Tibial artery (tissue), 4 donors: ENCODE results near the gene STON2.
A peak's percentile ranks its signal among the peaks of the same experiment; 100 is the strongest.

ENCODE experiments used
- DNase-seq, 2 donors: peaks; one replicate each; pipeline ENCODE4 v3.0.0-alpha.2; 2019
- H3K27ac ChIP-seq, 2 donors: fragments of 200-600 bp; sonication (generic) in 1 of 2; 1 replicate in 1 of 2; 2 replicates in 1 of 2; pipeline ENCODE4 v1.5.1; 2018 to 2019; ENCODE audit warnings: mild to moderate bottlenecking in 1 of 2
- H3K27me3 ChIP-seq, 2 donors: fragments of 200-600 bp; sonication (generic) in 1 of 2; one replicate each; pipeline versions ENCODE4 v1.5.1 to v1.6.0; 2016 to 2019
- H3K36me3 ChIP-seq, 3 donors: fragments of 200-600 bp; sonication (generic) in 2 of 3; one replicate each; pipeline ENCODE4 v1.5.1; 2016 to 2019; ENCODE audit warnings: mild to moderate bottlenecking in 2 of 3
- H3K4me1 ChIP-seq, 4 donors: fragments of 200-600 bp; sonication (generic) in 2 of 4; 1 replicate in 3 of 4; 2 replicates in 1 of 4; pipeline ENCODE4 v1.5.1; 2016 to 2019
- H3K4me3 ChIP-seq, 2 donors: fragments of 200-600 bp; sonication (generic) in 1 of 2; 1 replicate in 1 of 2; 2 replicates in 1 of 2; pipeline ENCODE4 v1.5.1; 2018 to 2019; ENCODE audit warnings: mild to moderate bottlenecking in 2 of 2
- H3K9me3 ChIP-seq, 3 donors: fragments of 200-600 bp; sonication (generic) in 1 of 3; one replicate each; pipeline ENCODE4 v1.5.1; 2016 to 2019
- CTCF ChIP-seq, 2 experiments: fragments of 200-600 bp in 1 of 2; fragments of 450-650 bp in 1 of 2; IDR thresholded peaks; one replicate each; pipeline ENCODE4 v1.5.1; 2017 to 2019; ENCODE audit warnings: antibody characterized with exemption in 2 of 2, mild to moderate bottlenecking in 1 of 2, moderate library complexity in 1 of 2
- intact Hi-C: fragments of 100-400 bp; cut with DNase I; formaldehyde crosslinking; loops from one replicate; pipeline ENCODE4 v1.15.0; 2023; ENCODE audit warnings: low total_unique reads

The STON2 gene

GRCh38 chr14:81400202-81400678 lies at the start of gene STON2:
STON2 (minus strand) TSS chr14:81400324; CDS start chr14:81398382, 1,942 bp downstream.
- Histone ChIP-seq H3K36me3 (peaks cover 0 to under 1% (median 0%) of the 10 kb centered on the region in 3 donors), H3K4me1 (peaks cover 0 to 4% (median 0%) of the 10 kb centered on the region in 4 donors), H3K4me3 (no peak within 1 kb of the TSS), H3K27me3 (no peaks in the 10 kb centered on the region), H3K27ac (no peak within 1 kb of the TSS), H3K9me3 (peaks cover 0 to 3% (median 0%) of the 10 kb centered on the region in 3 donors)
- intact Hi-C loops = no loop called here
- peak in 1 of 2 donors; percentile 38 for DNase-seq
- no peak for TF ChIP-seq CTCF (IDR thresholded peaks at IDR 0.05)

GRCh38 chr14:81449576-81449975 lies 49.5 kb upstream of the STON2 start:
- Histone ChIP-seq H3K4me1 (peaks cover 0 to 5% (median 0%) of the 10 kb centered on the region in 4 donors), H3K36me3 (no peaks in the 10 kb centered on the region), H3K9me3 (no peaks in the 10 kb centered on the region), H3K27me3 (peaks cover 0 to 31% of the 10 kb centered on the region in 2 donors), H3K27ac (no peak overlapping the region), H3K4me3 (no peak overlapping the region)
- intact Hi-C loops = no loop called here
- no peak for TF ChIP-seq CTCF (IDR thresholded peaks at IDR 0.05)
- DNase-seq = no peak

GRCh38 chr14:81449114-81449513 lies 49.0 kb upstream of the STON2 start:
- no peak for TF ChIP-seq CTCF (IDR thresholded peaks at IDR 0.05)
- H3K27ac ChIP-seq = no peak overlapping the region
- intact Hi-C loops = no loop called here
- H3K36me3 ChIP-seq = no peaks in the 10 kb centered on the region
- H3K4me1 ChIP-seq = peaks cover 0 to 5% (median 0%) of the 10 kb centered on the region in 4 donors
- no peaks in the 10 kb centered on the region for H3K9me3 ChIP-seq
- DNase-seq = peak in 1 of 2 donors; percentile 54
- peaks cover 0 to 31% of the 10 kb centered on the region in 2 donors for H3K27me3 ChIP-seq
- no peak overlapping the region for H3K4me3 ChIP-seq

- Histone ChIP-seq H3K36me3 (no peaks in the 10 kb centered on the region), H3K4me1 (peaks cover 0 to 5% (median 0%) of the 10 kb centered on the region in 4 donors), H3K27ac (no peak overlapping the region), H3K4me3 (no peak overlapping the region), H3K27me3 (peaks cover 0 to 40% of the 10 kb centered on the region in 2 donors), H3K9me3 (no peaks in the 10 kb centered on the region)
- no peak for DNase-seq
- intact Hi-C loops = no loop called here
- no peak for TF ChIP-seq CTCF (IDR thresholded peaks at IDR 0.05)
These were observed 47.1 kb upstream of the STON2 start for GRCh38 chr14:81447021-81447764.

GRCh38 chr14:81446279-81447007 lies 46.3 kb upstream of the STON2 start:
- no peak for TF ChIP-seq CTCF (IDR thresholded peaks at IDR 0.05)
- Histone ChIP-seq H3K27me3 (peaks cover 0 to 44% of the 10 kb centered on the region in 2 donors), H3K36me3 (no peaks in the 10 kb centered on the region), H3K27ac (no peak overlapping the region), H3K4me3 (no peak overlapping the region), H3K9me3 (no peaks in the 10 kb centered on the region), H3K4me1 (peaks cover 0 to 5% (median 0%) of the 10 kb centered on the region in 4 donors)
- DNase-seq = no peak
- intact Hi-C loops = no loop called here
